Activated T-helper 1 cell treated with anti-CD3 and anti-CD28 coated beads, Interleukin-12 subunit alpha, Interleukin-12 subunit beta, Interleukin-2, Interleukin-4 antibody, amounts not matched to agents 30 ng/mL and 10 ng/mL and 1 ng/mL, durations not matched to agents 14 hours and 24 hours and 36 hours (primary cell): Measurements from ENCODE around the gene ANKRD1. TPM values are rescaled to one million over a fixed set of nuclear protein-coding genes. Genes with fewer than 3 reads are reported as not detected.
A peak's percentile ranks its signal among the peaks of the same experiment; 100 is the strongest.
"Not testable (repeated sequence)": the region's sequence is repeated elsewhere in the genome, so short reads cannot be mapped to it uniquely, and the experiment has no call there.

ENCODE experiments used
- DNase-seq: peaks from one replicate; pipeline ENCODE4 v3.0.0; 2021; ENCODE audit warnings: low spot score
- H3K27ac Mint-ChIP-seq: one replicate; pipeline ENCODE4 v1.8.0; 2021; ENCODE audit warnings: mild to moderate bottlenecking, mixed read lengths
- H3K27me3 Mint-ChIP-seq: one replicate; pipeline ENCODE4 v1.8.0; 2022; ENCODE audit warnings: mild to moderate bottlenecking, moderate library complexity, mixed read lengths; ENCODE audit not compliant: insufficient read depth
- H3K36me3 Mint-ChIP-seq: one replicate; pipeline ENCODE4 v1.8.0; 2021; ENCODE audit warnings: low read depth, mixed read lengths
- H3K4me1 Mint-ChIP-seq: one replicate; pipeline ENCODE4 v1.8.0; 2021; ENCODE audit warnings: low read depth, mixed read lengths
- H3K4me3 Mint-ChIP-seq: one replicate; pipeline ENCODE4 v1.8.0; 2021; ENCODE audit warnings: mild to moderate bottlenecking, moderate library complexity, mixed read lengths
- H3K9me3 Mint-ChIP-seq: one replicate; pipeline ENCODE4 v1.8.0; 2021; ENCODE audit warnings: mixed read lengths
- intact Hi-C: fragments of 100-400 bp; cut with micrococcal nuclease; formaldehyde crosslinking; loops from one replicate; pipeline ENCODE4 v1.15.1; 2024
- total RNA-seq: library from RNA; stranded (reverse); gene quantifications from 2 replicates; pipeline ENCODE4 v1.2.3, GENCODE V29; 2022

The ANKRD1 gene
- total RNA-seq, 1 donor from 2014 or later, result not detected

DNA sequence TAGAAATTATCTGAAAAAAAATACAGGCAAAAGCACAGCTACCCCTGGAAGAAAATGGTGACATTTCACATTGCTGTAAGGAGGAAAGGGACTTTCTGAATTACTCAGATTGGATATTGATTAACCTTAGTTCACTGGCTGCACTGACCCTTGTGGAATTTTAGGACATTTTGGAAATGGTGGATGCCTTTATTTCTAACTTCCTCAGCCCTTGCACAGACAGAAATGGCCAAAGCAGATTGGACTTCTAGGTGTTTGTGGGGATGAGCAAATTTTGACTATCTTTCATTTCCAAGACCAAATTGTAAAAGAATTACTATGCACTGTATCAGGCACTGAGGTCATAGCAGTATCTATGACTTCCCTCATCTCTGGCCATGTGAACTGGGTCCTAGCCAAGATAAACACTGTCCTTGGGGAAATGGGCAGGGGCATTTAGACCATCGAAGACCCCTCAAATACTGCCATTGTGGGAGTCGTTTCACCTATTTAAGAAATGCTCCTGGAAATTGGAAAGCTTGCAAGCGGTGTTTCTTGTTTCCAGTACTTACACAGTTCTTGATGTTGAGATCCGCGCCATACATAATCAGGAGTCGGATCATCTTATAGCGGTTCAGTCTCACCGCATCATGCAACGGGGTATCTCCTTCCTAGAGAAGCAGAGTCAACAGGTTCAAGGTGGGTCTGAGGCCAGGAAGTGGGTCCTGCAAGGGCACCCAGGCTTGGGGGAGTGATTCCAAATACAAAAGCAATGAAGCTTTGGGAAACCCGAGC, 5.7 kb downstream of the ANKRD1 start:
- Mint-ChIP-seq H3K27ac (no peak overlapping the region), H3K4me3 (no peak overlapping the region), H3K9me3 (no peaks in the 10 kb centered on the region), H3K27me3 (peaks cover 18% of the 10 kb centered on the region), H3K4me1 (no peaks in the 10 kb centered on the region), H3K36me3 (no peaks in the 10 kb centered on the region)
- intact Hi-C loops, result loop anchor here (5.0 to 10.0 kb wide), 4 partner anchors 57 to 720 kb away; partner anchors contain the start of gene PPP1R3C
- no peak for DNase-seq

DNA sequence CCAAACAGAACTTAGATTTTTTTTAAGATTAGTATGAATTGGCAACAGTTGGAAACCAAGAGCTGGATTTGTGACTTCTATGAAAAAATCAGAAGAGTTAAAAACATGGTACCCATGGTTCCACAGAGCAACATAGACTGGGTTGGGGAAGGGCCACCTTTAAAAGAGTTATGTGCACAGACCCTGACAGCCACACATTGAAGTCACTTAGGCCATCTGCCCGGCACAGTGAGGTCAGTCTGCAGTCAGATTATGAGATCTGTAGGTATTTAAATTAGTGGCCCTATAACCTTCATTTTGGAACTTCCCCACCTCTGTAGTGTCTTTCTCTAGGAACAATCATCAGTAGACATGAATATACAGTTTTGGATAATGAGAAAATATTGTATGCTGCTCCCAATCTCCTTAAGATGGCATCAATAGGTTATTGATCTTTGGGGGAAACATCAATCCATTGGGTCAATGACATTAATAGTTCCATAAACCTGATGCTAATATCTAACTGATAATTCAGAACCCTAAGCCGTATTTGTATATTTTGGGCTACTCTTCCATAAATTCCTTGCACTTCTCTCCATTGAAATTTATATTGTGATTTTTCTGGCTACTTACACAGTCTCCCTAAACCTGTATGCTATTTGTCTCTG, 7.0 kb downstream of the ANKRD1 start:
- no peak for DNase-seq
- Mint-ChIP-seq H3K4me3 (no peak overlapping the region), H3K4me1 (no peaks in the 10 kb centered on the region), H3K36me3 (no peaks in the 10 kb centered on the region), H3K9me3 (no peaks in the 10 kb centered on the region), H3K27me3 (peaks cover 10% of the 10 kb centered on the region), H3K27ac (no peak overlapping the region)
- intact Hi-C loops, result loop anchor here (5.0 to 10.0 kb wide), 4 partner anchors 58 to 721 kb away; partner anchors contain the start of gene PPP1R3C

DNA sequence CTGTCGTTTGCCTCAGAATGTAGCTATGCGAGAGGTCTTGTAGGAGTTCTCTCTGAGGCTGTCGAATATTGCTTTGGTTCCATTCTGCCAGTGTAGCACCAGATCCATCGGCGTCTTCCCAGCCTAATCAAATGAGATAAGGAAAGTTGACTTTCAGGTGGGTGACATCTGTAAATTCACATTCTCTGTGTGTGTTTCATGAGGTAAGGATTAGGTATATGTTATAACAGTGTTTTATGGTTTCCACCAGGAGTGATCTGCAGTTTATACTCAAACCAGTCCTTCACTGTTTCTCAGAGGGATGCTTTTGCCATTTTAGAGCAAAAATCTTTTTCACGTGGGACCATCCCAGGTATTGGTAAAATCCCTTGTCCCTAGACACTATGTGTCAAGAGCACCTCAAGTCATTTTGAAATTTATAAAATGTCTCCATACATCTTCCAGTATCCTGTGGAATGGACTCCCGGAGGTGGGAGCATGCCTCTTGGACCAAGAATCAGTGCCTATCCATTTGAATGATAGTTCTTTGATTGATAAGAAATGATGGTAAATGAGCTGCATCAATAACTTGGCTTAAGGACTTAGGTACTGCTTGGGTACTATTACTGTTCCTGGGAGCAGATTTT, 7.9 kb downstream of the ANKRD1 start:
- DNase-seq, result no peak
- H3K36me3 Mint-ChIP-seq, result peaks cover 1% of the 10 kb centered on the region
- H3K27me3 Mint-ChIP-seq, result peaks cover 8% of the 10 kb centered on the region
- no peak overlapping the region for H3K27ac Mint-ChIP-seq
- no peaks in the 10 kb centered on the region for H3K9me3 Mint-ChIP-seq
- H3K4me1 Mint-ChIP-seq, result no peaks in the 10 kb centered on the region
- H3K4me3 Mint-ChIP-seq, result no peak overlapping the region
- intact Hi-C loops, result loop anchor here (5.0 to 10.0 kb wide), 4 partner anchors 59 to 722 kb away; partner anchors contain the start of gene PPP1R3C

DNA sequence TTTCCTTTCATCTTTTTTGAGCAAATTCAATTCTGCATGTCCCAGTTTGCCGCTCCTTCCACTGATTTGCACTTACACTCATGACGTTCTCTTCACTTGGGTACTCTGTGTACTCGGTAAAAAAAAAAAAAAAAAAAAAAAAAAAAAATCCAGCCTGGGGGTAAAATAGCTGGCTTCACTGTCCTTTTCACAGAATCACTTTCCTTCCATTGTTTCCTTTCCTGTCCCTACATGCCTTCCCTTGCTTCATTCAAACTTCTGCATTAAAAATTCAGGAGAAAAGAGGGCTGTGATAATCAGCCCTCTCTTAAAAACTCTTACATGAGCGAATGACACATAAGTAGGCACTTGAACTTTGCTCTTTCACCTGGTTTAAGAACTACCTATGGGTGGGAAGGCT, 8.7 kb downstream of the ANKRD1 start:
- DNase-seq, result no peak
- peaks cover 4% of the 10 kb centered on the region for H3K27me3 Mint-ChIP-seq
- no peaks in the 10 kb centered on the region for H3K4me1 Mint-ChIP-seq
- H3K9me3 Mint-ChIP-seq, result no peaks in the 10 kb centered on the region
- no peak overlapping the region for H3K27ac Mint-ChIP-seq
- H3K4me3 Mint-ChIP-seq, result no peak overlapping the region
- intact Hi-C loops, result loop anchor here (5.0 to 10.0 kb wide), 4 partner anchors 60 to 723 kb away; partner anchors contain the start of gene PPP1R3C
- peaks cover 1% of the 10 kb centered on the region for H3K36me3 Mint-ChIP-seq

DNA sequence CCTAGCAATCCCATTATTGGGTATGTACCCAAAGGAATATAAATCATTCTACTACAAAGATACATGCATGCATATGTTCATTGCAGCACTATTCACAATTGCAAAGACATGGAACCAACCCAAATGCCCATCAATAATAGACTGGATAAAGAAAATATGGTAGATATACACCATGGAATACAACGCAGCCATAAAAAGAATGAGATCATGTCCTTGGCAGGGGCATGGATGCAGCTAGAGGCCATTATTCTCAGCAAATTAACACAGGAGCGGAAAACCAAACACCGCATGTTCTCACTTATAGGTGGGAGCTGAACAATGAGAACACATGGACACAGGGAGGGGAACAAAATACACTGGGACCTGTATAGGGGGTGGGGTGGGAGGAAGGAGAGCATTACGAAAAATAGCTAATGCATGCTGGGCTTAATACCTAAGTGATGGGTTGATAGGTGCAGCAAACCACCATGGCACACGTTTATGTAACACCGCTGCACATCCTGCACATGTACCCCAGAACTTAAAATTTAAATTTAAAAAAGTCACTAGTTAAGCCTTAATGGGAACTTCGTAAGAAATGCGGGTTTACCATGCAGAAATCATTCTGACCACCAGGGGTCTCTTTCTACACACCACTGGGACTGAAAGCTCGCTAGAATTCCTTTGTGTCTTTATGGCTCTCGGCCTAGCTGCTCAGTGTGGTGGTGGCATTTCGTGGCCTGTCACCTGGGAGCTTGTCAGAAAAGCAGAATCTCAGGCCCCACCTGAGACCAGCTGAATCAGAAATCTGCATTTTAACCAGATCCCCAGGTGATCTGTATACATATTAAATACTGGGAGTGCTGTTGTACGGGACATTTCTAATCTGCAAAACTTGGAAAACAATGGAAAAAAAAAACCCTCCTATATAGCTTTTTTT, 9.5 kb downstream of the ANKRD1 start:
- H3K4me1 Mint-ChIP-seq, result peaks cover 6% of the 10 kb centered on the region
- no peak overlapping the region for H3K4me3 Mint-ChIP-seq
- intact Hi-C loops, result loop anchor here (1.0 to 10.0 kb wide), 6 partner anchors 61 to 723 kb away; partner anchors contain the start of gene PPP1R3C
- H3K27me3 Mint-ChIP-seq, result peaks cover 2% of the 10 kb centered on the region
- peaks cover 1% of the 10 kb centered on the region for H3K36me3 Mint-ChIP-seq
- DNase-seq, result peak; percentile 34
- H3K9me3 Mint-ChIP-seq, result no peaks in the 10 kb centered on the region
- H3K27ac Mint-ChIP-seq, result no peak overlapping the region

DNA sequence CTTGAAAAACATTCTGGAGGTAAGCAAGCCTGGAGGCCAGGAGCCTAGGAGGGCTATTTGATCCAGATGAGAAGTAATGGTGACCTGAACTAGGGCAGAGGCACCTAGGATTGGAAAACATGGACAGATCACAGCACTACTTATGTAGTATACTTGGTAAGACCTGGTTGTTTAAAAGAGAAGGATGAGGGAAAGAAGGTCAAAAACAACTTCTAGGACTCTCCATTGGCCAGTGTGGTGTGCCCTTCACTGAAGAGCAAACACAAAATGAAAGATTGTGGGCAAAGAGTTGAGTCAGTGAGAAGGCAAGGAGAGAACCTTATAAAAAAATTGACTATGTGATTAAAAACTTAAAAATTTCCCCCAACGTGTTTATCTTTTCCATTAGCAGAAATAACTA, 14.3 kb downstream of the ANKRD1 start:
- Mint-ChIP-seq H3K27ac (no peak overlapping the region), H3K27me3 (no peaks in the 10 kb centered on the region), H3K4me3 (no peak overlapping the region), H3K9me3 (no peaks in the 10 kb centered on the region), H3K36me3 (peaks cover 15% of the 10 kb centered on the region), H3K4me1 (peaks cover 19% of the 10 kb centered on the region)
- intact Hi-C loops, result no loop called here
- no peak for DNase-seq

DNA sequence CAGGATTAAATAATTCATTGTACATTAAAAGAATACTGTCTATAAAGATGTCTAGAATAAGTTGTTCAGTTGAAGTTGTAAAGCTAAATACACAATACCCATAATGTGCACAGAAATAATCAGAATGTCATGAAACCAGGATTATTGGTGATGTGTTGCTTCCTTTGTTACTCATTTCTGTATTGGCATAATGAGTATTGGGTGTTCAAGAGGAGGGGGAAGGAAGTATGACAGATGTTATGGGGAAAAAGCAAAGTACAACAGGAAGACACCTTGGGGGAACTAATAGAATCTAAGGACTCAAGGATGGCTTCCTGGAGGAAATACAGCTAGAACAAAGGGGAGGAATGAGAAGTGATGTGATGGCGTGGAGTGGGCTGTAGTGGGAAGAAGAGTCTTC, 15.0 kb downstream of the ANKRD1 start:
- no peak for DNase-seq
- peaks cover 19% of the 10 kb centered on the region for H3K4me1 Mint-ChIP-seq
- H3K36me3 Mint-ChIP-seq, result peaks cover 15% of the 10 kb centered on the region
- intact Hi-C loops, result no loop called here
- H3K9me3 Mint-ChIP-seq, result no peaks in the 10 kb centered on the region
- H3K27ac Mint-ChIP-seq, result peak overlapping the region; percentile 72
- no peak overlapping the region for H3K4me3 Mint-ChIP-seq
- no peaks in the 10 kb centered on the region for H3K27me3 Mint-ChIP-seq

DNA sequence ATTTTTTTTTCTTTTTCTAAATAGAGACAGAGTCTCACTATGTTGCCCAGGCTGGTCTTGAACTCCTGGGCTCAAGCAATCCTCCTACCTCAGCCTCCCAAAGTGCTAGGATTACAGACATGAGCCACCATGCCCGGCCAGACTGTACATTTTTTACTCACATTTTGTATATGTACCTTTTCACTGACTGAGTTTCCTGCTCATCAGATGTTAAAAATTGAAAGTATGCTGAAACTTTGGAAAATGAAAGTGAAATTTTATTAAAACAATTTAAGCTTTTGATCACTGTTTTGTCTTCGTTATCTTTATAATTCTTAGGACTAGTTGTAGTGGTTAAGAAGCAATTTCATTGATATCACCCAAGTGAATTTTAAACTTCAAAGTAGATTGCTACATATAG, 24.0 kb downstream of the ANKRD1 start:
- H3K36me3 Mint-ChIP-seq, result peaks cover 28% of the 10 kb centered on the region
- H3K27me3 Mint-ChIP-seq, H3K27ac Mint-ChIP-seq, H3K9me3 Mint-ChIP-seq, H3K4me3 Mint-ChIP-seq, intact Hi-C loops, DNase-seq: not testable (repeated sequence)
- H3K4me1 Mint-ChIP-seq, result peaks cover 12% of the 10 kb centered on the region

DNA sequence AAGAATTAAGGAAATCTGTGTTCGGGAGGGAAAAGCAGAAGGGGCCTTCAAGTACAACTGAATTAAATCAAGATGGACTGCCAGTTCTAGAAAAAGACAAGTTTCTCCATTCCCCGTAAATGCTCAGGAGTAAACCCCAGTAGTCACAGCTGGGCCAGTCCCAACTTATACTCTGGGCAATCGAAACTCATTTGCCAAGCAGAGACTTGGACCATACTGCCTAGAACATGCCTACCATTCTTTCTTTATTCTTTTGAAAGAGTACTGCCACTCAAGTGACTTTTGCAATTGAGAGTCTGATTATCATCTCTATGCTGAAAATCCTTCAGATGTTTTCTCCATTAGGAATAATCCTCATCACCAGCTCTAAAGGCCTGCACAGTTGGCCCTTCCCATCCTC, 27.7 kb downstream of the ANKRD1 start:
- H3K36me3 Mint-ChIP-seq, result peaks cover 41% of the 10 kb centered on the region
- no peak overlapping the region for H3K4me3 Mint-ChIP-seq
- H3K27ac Mint-ChIP-seq, result no peak overlapping the region
- DNase-seq, result no peak
- intact Hi-C loops, result no loop called here
- H3K4me1 Mint-ChIP-seq, result peaks cover 12% of the 10 kb centered on the region
- no peaks in the 10 kb centered on the region for H3K9me3 Mint-ChIP-seq
- no peaks in the 10 kb centered on the region for H3K27me3 Mint-ChIP-seq

DNA sequence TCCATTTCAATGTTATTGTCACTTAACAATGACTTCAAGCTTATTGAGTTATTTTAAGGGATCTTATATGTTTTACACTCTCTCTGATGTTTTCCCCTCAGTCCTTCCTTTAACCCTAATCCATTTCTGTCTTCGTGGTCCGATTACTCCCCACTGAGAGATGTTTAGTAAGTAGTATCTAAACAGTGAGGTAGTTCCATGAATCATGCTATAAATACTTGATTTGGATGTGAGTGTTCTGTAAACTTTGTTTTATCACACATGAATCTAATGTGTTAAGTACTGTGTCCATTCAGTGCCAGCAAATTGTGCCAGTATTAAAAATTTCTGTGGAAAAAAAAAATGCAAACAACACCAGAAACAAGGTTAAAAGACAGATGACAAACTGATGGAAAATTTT, 30.5 kb downstream of the ANKRD1 start:
- Mint-ChIP-seq H3K27ac (no peak overlapping the region), H3K36me3 (peaks cover 47% of the 10 kb centered on the region), H3K9me3 (no peaks in the 10 kb centered on the region), H3K27me3 (no peaks in the 10 kb centered on the region), H3K4me3 (no peak overlapping the region), H3K4me1 (no peaks in the 10 kb centered on the region)
- intact Hi-C loops, result no loop called here
- no peak for DNase-seq

DNA sequence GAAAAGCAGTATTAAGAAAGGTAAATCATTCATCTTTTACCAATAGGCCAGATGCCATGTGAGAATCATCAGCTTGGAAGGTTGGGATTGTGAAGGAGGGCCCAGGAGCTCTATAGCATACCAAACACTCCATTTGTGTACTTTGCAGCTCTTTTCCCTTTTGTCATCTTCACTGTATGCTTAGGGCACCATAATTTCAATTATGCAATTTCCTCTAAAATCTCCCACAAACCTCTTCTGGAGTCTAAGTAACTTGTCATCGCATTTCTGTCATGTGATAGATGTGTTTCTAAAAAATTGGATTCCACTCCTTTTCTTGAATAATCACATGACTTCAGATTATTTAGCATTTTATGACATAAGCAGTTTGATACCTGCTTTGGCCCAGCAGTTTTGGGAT, 31.3 kb downstream of the ANKRD1 start:
- no peaks in the 10 kb centered on the region for H3K9me3 Mint-ChIP-seq
- H3K36me3 Mint-ChIP-seq, result peaks cover 46% of the 10 kb centered on the region
- H3K4me3 Mint-ChIP-seq, result no peak overlapping the region
- DNase-seq, result no peak
- H3K4me1 Mint-ChIP-seq, result no peaks in the 10 kb centered on the region
- H3K27me3 Mint-ChIP-seq, result no peaks in the 10 kb centered on the region
- intact Hi-C loops, result no loop called here
- H3K27ac Mint-ChIP-seq, result no peak overlapping the region

DNA sequence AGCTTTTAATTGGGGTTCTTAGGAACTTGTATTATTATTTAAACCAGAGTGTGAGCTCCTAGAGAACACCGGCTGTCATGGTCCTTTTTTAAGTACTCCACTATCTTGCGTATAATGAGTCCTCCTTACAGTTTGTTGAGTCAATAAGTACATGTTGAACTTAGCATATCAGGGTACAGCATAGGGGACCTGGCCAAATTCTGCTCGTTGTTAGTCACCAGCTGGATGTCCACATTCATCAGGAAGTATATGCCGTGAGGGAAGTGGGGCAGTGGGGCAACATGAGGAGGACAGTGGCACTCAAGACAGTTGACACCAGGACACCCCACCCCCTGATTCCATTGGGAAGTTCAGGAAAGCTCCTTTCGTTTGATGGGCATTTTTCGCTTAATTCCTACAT, 32.5 kb downstream of the ANKRD1 start:
- Mint-ChIP-seq H3K36me3 (peaks cover 41% of the 10 kb centered on the region), H3K27ac (no peak overlapping the region), H3K9me3 (no peaks in the 10 kb centered on the region), H3K27me3 (no peaks in the 10 kb centered on the region), H3K4me3 (no peak overlapping the region), H3K4me1 (no peaks in the 10 kb centered on the region)
- intact Hi-C loops, result no loop called here
- DNase-seq, result no peak
